Amniotic epithelial cell (primary cell): ENCODE results near the gene IMMP2L.
A peak's percentile ranks its signal among the peaks of the same experiment; 100 is the strongest.

Experiments used
- DNase-seq: peaks from one replicate; pipeline ENCODE4 v3.0.0-alpha.2; 2010; ENCODE audit warnings: low read depth

Gene IMMP2L

DNA sequence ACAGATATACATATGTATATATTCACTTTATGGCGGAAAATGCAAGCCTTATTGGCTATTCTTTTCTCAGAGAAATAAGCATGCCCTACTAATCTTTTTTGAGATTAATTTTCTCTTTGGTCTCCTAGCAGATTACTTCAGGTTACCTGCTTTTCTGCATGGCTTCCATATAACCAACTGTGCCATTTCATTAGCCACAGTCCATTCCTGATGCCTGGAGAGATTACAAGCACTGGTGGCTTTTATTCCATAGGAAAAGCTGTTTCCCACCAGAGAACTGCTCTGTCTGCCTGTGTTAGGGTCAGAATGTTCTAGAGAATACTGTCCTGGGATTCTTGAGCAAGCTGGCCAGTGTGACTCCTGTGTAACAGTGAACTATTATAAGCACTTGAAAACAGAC is 411.6 kb downstream of the IMMP2L start:
- no peak for DNase-seq

DNA sequence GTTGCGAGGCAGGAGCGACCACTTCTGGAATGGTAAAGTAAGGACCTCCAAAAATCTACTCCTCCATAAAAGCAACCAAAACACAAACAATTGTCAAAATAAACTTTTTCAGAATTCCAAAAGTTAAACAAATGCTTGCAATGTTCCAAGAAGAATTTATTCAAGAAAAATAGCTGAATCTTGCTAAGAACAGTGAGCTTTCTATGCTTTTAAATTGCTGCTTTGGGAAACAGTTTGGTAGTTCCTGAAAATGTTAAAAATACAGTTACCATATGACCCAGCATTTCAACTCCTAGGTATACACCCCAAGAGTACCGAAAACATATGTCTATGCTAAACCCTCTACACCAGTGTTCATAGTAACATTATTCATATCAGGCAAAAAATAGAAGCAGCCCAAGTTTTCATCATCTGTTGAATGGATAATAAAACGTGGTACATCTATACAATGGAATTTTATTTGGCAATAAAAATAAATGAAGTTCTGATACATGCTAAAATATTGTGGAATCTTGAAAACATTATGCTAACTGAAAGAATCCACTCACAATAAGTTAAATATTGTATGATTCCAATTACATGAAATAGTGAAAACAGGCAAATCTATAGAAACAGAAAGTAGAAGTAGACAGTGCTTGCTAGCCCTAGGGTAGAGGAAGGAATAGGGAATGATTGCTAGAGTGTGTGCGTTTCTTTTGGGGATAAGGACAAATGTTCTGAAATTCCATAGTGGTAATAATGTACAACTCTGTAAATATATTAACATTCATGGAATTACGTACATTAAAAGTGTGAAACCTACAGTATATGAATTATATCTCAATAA is 414.4 kb downstream of the IMMP2L start:
- DNase-seq = no peak

DNA sequence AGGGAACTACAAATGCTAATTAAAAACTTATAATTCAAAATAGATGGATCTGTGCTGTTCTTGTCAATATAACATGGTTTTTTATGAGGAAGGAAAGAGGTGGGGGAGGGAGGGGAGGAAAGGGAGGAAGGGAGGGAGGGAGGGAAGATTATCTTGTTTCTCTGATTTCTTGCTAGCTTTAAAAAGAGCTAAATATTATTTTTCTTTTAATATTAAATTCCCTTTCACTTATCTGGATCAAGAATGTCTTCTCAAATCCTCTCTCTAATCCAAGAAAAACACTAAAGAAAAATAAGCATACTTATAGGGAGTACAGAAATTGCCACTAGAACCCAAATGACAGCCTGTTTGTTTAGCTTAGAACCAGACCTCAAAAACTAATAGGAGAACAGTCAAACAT is 416.2 kb downstream of the IMMP2L start:
- DNase-seq = no peak

DNA sequence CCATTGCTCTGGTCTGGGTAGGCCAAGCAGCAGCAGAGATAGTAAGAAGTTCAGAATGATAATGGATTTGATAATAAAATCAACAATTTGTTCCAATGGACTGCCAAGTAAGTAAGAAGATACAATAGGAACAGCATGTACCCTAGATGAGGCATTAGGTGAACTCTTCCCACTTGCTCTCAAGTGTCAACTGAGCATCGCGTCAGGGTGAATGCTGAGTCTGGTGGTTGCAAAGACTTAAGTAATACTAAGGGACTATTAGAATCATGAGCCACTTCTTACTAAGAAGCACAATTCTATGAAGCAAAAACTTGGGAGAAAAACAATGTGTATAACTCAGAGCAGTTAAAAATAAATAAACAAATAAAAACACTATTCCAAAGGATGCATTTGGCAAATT is 416.8 kb downstream of the IMMP2L start:
- DNase-seq = no peak

DNA sequence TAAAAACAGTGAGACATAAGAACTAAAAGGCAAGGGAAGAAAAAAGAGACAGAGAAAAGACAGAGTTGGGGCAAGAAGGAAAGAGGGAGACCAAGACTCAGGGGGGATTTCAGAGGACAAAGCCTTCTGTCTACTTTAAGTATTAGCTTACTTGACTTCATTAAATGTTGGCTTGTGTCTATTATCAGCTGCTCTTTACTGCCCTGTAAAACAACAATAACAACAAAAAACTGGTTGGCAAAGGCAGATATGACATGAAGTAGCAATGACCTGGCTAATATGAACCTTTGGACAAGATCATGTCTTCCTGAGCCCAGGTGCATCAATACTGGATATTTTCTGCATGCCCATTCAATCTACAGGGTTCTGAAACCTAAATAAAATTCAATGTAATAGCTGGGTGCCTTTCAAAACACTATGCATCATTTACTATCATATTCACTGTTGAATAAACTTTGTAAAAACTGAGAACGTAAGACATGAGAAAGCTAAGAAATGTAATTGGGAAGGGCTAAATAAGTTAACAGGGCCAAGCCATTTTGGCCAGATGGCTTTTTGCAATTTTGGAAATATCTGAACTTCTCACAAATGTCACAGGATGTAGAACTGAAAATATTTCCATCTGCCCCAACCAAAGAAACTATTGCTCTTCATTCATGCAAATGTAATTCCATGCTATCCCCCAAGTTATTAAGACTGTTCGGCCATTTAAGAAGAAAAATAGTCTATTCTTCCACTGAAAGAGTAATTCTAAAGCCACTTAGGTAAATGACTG is 422.0 kb downstream of the IMMP2L start:
- no peak for DNase-seq

DNA sequence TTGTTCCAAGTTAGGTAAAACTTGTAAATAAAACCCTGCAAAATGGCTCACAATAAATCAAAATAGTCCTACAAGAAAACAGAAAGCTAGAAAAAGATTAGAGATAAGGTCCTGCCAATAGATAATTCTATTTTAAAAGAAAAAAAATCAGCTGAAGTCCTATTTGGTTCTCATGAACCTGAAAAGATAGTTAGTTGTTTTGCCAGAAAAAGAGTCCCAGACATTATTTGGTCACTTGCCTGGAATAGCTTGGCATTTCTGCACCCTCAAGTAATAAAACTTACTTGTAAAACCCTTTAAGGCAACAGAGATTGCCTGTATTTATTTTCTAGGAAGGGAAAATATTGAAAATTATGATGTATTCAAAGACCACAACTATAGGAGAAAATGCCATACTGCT is 423.7 kb downstream of the IMMP2L start:
- DNase-seq = no peak

DNA sequence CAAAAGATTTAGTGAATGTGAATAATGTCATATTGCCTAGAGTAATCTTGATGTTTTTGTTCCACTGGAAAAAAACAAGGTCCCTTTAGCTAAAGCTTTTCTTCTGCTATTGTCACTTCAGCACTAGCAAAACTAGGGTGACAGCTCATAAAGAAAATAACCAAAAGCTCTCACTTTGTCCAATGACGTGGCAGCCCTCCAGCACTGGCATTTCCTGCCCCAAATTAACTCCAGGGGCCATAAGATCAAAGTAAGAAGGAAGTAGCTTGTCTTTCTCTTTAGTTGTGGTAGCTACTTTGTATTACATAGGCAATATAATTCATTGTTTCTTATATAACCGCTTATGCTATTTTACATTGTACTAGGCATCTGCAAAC is 424.1 kb downstream of the IMMP2L start:
- DNase-seq = no peak

DNA sequence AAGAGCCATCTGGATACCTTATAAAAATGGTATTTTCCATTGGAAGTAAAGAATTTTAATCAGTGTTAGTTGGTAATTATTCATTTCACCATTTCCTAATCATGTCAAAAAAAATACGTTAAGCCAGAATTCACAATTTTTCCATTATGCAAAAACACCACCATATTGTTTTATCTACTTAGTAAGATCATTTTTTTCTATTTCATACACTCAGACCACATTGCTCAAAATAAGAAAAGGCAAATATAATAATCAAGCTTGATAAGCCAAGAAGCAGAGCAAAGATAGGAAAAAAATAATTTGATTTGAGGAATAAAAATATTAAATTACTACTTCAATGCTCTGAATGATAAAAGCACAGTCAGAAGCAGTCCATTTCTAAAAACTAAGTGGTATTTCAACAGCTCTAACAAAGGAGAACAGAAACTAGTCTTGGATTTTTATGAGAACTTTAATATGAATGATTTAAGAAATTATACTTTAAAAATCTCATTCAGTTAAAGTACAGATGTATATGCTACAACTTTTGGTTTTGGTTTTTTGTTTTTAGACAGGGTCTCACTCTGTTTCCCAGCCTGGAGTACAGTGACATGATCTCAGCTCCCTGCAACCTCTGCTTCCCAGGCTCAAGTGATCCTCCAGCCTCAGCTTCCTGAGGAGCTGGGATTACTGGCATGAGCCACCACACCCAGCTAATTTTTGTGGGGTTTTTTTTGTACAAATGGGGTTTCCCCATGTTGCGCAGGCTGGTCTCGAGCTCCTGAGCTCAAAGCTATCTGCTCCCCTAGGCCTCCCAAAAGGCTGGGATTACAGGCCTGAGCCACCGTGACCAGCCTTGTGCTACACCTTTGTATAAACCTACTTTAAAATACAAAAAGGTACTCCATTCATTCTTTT is 424.7 kb downstream of the IMMP2L start:
- no peak for DNase-seq

DNA sequence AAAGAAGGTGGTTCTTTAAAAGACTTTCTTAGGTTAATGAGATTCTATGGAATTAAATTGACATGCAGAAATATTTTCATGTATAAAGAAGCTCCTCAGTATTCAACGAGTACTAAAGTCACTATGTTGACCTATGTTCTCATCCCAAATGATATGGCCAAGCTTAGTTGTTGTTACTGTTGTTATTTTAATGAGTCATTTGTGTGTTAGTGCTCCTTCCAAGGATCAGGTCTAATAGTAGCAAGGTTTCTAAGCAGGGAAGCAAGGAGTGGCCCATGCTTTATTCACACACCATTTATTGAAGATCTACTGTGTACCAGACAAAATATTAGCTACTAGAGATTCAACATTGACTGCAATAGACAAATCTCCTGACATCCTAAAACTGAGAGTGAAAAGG is 429.5 kb downstream of the IMMP2L start:
- DNase-seq = no peak

DNA sequence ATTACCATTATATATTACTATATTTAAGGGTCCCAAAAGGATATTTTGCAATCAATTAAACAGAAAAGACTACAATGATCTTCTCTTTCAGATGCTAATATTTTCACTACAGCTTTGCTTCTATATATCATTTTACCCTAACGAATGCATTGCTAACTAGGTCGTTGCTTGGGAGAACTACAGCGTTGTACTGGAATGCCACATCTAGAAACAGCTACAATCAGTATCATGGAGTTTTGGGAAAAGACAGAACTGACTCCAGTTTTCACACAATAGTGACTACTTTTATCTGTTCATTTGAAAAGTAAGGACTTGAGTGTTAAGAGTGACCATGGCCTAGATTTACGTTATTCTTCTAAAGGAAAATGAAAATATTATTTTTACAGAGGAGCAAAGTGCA is 432.9 kb downstream of the IMMP2L start:
- DNase-seq = no peak

DNA sequence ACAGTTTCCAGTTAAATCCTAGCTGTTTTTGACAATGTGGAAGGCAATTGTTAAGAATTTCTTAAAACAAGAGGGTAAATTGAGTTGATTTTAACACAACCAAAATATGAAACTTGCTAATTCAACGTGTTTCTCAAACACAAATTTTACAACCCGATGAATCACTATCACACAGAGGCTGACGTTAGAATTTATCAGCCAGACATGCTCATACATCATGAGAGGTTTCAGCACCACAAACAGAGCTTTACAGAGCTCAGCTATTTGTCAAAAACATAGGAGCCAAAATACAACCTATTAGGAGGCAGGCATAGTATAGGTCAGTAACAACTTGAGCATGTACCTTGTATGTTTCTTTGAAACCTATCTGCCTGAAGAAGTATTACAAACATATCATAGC is 435.3 kb downstream of the IMMP2L start:
- peak; percentile 67 for DNase-seq

DNA sequence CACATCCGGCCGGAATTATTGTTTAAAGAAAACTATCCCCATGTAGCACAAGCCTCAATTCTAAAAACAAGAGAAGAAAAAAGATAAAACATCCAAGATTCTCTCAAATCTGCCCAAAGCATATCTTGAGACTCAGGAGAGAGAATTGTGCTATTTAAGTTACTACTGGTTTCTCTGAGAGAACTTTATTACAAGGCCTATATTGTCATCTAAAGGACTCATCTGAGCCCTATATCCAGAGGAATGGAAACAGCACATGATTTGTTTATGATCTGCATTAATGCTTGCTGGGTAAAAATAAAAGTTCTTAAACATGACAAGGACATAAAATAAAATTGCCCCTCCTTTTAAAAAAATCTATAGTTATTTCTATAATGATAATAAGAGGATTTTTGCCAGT is 446.3 kb downstream of the IMMP2L start:
- DNase-seq = no peak

DNA sequence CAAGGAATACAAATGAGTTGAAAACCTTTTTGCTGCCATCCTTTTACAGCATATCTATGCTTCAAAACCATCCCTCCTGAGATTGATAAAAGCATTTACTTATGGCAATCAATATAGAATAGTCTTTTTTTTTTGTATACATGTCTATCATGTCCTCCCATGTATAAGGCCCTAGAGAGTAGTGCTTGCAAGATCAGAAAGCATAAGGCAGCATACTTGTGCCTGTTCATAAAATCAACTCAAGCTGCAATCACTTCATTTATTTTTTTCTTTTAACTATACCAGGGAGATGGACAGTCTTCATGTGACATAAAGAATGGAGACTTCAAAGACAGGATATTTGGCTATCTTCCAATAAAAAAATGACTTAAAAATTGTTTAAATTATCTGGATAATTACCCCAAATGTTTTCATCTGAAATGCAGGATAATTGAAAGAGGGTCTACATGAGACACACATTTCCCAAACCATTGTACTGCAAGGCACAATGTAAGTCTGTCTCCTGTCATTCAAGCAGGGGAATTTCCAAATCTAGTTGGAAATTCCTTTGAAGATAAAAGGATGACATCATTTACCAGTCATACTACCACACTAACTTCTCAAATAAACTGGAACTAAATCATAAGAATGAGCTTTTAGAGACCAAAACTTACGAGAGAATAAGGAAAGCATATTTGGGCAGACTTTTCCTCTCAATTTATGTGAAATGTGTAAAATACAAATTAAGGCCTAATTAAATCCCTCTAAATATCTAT is 448.9 kb downstream of the IMMP2L start:
- DNase-seq = peak; percentile 83

DNA sequence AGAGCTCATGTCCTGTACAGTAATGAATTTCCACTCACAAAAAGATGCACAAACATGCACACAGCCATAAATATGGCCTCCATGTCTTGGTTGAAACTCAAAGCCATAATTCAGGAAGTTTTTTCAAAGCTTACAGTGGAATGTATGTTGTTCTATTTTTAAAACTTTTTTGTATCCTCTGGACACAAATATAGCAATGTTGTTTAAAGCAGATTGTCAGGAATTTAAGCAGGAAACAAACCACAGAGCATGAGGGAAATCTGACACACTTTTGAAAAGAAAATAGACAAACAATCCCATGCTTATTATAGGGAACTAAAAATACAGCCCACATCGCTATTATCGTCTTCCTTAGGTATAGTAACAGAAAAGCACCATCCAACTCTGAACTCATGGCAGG is 449.9 kb downstream of the IMMP2L start:
- DNase-seq = peak; percentile 14

DNA sequence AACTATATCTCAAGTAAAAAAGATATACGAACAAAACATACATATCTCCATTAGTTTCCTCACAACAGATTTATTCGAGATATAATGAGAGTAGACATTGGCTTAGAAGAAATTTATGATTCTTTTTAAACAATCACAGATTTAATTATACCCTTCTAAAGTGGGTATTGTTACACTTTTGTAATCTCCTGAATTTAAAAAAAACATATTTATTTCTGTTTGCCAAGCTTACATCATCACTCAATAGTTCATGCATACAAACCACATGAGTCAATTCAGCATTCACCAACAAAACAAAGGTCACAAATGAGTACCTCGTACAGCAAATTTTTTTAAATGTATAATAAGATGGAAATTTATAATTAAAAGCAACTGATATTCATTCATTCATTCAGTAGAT is 453.8 kb downstream of the IMMP2L start:
- peak; percentile 58 for DNase-seq

DNA sequence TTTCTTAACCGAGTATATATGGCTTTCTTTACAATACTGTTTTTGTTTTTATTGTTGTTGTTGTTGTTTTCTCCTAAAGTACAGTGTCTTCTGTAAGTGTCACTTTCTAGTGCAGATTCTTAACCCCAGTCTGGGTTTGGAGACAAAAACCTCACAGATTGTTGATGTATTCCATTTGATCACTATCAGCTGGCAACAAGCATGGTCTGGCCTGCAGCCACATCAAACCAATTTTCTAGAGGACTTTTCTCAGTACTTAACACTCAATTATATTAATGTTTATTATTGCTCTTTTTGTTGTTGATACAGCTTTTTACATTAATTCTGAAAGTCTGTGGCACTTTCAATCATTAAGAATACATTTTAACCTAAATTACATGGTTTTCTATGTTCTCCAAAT is 454.3 kb downstream of the IMMP2L start:
- peak; percentile 8 for DNase-seq

DNA sequence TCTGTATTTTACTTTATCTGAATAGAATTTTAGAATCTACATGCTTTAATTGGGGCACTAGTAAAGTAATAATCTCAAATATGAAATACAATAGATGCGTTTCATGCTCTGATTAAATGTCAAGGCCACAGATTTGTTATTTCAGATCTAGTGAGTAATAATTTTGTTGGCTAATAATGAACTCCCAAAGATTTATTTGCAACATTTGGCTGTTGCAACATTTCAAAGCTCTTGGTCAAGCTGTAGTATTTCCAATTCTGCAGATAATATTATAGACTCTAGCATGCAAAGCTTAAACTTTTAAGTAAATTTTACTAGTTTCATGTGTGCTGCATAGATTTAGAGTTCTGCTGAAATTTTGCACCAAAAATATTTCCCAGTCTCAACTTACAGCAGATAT is 454.7 kb downstream of the IMMP2L start:
- peak; percentile 79 for DNase-seq

DNA sequence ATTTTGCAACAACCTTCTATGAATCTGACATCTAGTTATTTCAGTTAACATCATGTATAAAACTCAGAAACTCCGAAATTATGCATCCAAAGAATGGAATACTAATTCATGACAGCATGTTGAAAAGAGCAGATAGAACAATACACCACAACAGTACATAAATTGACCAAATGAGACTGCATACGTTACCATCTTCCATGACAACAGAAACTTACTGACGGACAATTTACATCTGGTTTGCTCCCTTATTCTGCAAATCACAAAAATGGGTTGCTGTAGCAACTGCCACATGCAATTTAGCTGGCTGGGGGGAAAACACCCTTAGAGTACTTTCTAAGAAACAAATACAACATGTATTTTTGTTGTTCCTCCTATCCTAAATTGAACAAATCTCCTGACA is 457.0 kb downstream of the IMMP2L start:
- no peak for DNase-seq

DNA sequence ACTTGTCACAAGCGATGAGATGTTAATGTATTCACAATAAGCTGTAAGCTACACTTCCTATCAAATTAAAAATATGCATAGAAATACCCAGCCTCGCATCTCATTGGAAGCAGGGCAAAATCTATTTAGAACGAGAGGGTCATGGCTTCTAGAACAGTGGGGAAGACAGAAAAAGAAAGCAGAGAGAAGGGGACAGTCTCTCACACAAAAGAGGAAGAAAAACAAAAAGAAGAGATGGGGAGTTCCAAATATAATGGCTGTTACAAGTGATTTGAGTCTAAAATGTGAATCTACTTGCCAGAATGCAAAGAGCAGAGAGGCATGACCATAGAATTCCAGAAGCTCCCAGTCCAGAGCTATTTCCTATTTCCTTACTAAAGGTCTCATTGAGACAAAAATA is 457.6 kb downstream of the IMMP2L start:
- DNase-seq = no peak

DNA sequence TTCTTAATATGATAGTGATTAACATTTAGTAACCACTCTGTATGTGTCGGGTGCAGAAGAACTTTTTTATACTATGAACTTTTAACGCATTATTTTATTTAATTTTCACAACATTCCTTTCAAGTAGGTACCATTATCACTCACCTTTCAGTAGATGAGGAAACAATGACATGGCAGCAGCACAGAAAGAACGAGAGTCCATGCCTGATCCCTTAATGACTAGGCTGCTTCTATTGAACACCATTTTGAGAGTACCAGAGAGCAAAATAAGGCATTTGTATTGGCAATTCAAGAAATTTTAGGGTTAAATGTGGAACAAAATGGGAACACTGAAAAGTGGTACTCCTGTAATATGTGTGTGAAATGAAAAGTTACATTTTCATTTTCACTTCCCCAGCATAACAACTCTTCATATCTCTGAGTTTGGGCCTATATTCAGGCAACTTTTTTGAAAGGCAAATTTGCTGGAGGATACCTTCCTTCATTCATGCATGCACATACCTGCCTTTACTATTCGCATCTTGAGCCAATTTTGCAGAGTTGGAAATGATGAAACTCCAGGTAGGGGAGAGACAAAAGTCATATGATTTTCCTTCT is 458.5 kb downstream of the IMMP2L start:
- no peak for DNase-seq

DNA sequence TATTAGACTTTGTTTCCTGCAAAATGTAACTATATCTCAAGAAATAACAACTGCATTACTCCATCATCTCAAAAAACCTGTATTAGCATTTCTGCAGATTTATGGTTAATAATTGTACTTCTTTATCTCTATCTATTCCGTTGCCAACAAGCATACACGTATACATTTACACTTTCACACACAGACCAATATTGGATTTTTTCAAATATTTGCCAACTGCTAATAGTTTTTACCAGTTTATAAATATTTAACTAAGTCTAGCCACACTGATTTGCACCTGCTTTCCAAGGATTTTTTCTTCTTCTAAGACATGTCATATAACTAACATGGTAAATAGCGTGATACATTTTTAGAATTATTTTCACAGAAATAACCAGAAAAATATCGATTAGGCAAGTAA is 459.2 kb downstream of the IMMP2L start:
- DNase-seq = no peak
